ENCODE data around the gene FDCSP. TPM values are rescaled to one million over a fixed set of nuclear protein-coding genes. Genes with fewer than 3 reads are reported as not detected.

FDCSP gene
- total RNA-seq, 1 donor from 2014 or later, result not detected

- ChIA-PET CTCF (no interaction called here), POLR2A (no interaction called here)
- DNase-seq, result no peak
- H3K27me3 Mint-ChIP-seq, result no peaks in the 10 kb centered on the region
- TF ChIP-seq CTCF (IDR thresholded peaks at IDR 0.05), result no peak
- no peak overlapping the region for H3K4me3 Mint-ChIP-seq
- no peaks in the 10 kb centered on the region for H3K9me3 Mint-ChIP-seq
- no peak for ATAC-seq (ENCODE audit: low read depth)
- no peaks in the 10 kb centered on the region for H3K4me1 Mint-ChIP-seq
- intact Hi-C loops (cut with micrococcal nuclease), result no loop called here
- H3K36me3 Mint-ChIP-seq (ENCODE audit: low read depth), result no peaks in the 10 kb centered on the region
- no peak overlapping the region for H3K27ac Mint-ChIP-seq
Observed at GRCh38 chr4:70191647-70192046, 34.3 kb upstream of the FDCSP start.

DNA sequence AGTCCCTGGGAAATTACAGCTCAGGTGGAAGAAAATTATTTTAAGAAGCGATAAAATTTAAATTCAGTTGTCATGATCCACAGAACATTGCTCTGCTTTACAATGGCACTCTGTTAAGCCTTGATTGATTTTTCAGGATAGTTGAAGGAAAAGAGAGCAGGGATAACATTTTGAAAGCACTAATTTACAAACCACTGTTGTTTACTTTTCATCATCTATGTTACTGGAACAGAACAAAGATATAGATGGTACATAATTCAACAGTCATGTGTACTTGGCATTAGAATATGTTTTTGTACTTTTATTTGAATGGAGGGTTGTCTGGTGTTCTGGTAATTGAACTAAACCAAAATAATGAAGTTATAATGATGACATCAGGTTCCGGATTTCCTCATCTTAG is 33.0 kb upstream of the FDCSP start:
- no peaks in the 10 kb centered on the region for H3K9me3 Mint-ChIP-seq
- TF ChIP-seq CTCF (IDR thresholded peaks at IDR 0.05), result no peak

GRCh38 chr4:70195425-70195824 is 30.5 kb upstream of the FDCSP start, which contains the start of gene ODAM:
TSS of gene ODAM (plus strand) at chr4:70195725. CDS start at chr4:70196544, 819 bp downstream.
- intact Hi-C loops (cut with micrococcal nuclease), result no loop called here
- no peak for DNase-seq
- no peaks in the 10 kb centered on the region for H3K36me3 Mint-ChIP-seq (ENCODE audit: low read depth)
- no peak for ATAC-seq (ENCODE audit: low read depth)
- CTCF ChIA-PET, result no interaction called here
- POLR2A ChIA-PET, result no interaction called here
- H3K27me3 Mint-ChIP-seq, result no peaks in the 10 kb centered on the region
- no peak for TF ChIP-seq CTCF (IDR thresholded peaks at IDR 0.05)
- no peak within 1 kb of the TSS for H3K4me3 Mint-ChIP-seq
- H3K4me1 Mint-ChIP-seq, result no peaks in the 10 kb centered on the region
- no peak within 1 kb of the TSS for H3K27ac Mint-ChIP-seq
- no peaks in the 10 kb centered on the region for H3K9me3 Mint-ChIP-seq

More for the DNA sequence above, 33.0 kb upstream of the FDCSP start:
- H3K4me1 Mint-ChIP-seq, result no peaks in the 10 kb centered on the region
- H3K27ac Mint-ChIP-seq, result no peak overlapping the region
- ATAC-seq (ENCODE audit: low read depth), result no peak
- H3K4me3 Mint-ChIP-seq, result no peak overlapping the region
- POLR2A ChIA-PET, result no interaction called here
- no peak for DNase-seq
- H3K36me3 Mint-ChIP-seq (ENCODE audit: low read depth), result no peaks in the 10 kb centered on the region
- CTCF ChIA-PET, result no interaction called here
- intact Hi-C loops (cut with micrococcal nuclease), result no loop called here
- H3K27me3 Mint-ChIP-seq, result no peaks in the 10 kb centered on the region

GRCh38 chr4:70196857-70197256 is 29.1 kb upstream of the FDCSP start:
- ChIA-PET CTCF (no interaction called here), POLR2A (no interaction called here)
- TF ChIP-seq CTCF (IDR thresholded peaks at IDR 0.05), result no peak
- no peak for DNase-seq
- Mint-ChIP-seq H3K36me3 (ENCODE audit: low read depth) (no peaks in the 10 kb centered on the region), H3K4me1 (no peaks in the 10 kb centered on the region), H3K9me3 (no peaks in the 10 kb centered on the region), H3K4me3 (no peak overlapping the region), H3K27ac (no peak overlapping the region), H3K27me3 (no peaks in the 10 kb centered on the region)
- ATAC-seq (ENCODE audit: low read depth), result no peak
- intact Hi-C loops (cut with micrococcal nuclease), result no loop called here

GRCh38 chr4:70197842-70198241 is 28.1 kb upstream of the FDCSP start:
- H3K36me3 Mint-ChIP-seq (ENCODE audit: low read depth), result no peaks in the 10 kb centered on the region

More at GRCh38 chr4:70197842-70198241, 28.1 kb upstream of the FDCSP start:
- intact Hi-C loops (cut with micrococcal nuclease), result no loop called here
- no peak for TF ChIP-seq CTCF (IDR thresholded peaks at IDR 0.05)
- ChIA-PET CTCF (no interaction called here), POLR2A (no interaction called here)
- no peak for DNase-seq
- Mint-ChIP-seq H3K9me3 (no peaks in the 10 kb centered on the region), H3K27ac (no peak overlapping the region), H3K4me3 (no peak overlapping the region), H3K4me1 (no peaks in the 10 kb centered on the region), H3K27me3 (no peaks in the 10 kb centered on the region)
- no peak for ATAC-seq (ENCODE audit: low read depth)

Measured in activated B cell treated with CpG ODN at 0.5 μM for 24 hours (primary cell).